HG02981 (cell line): ENCODE results near the gene TRIM44.
"Not testable (repeated sequence)": the region's sequence is repeated elsewhere in the genome, so short reads cannot be mapped to it uniquely, and the experiment has no call there.

Source experiments
- ATAC-seq: cut with Tn5 transposase; IDR thresholded peaks from one replicate; pipeline ENCODE4 v1.9.1; 2021; ENCODE audit warnings: mild to moderate bottlenecking, moderate library complexity; ENCODE audit not compliant: unreplicated experiment

Gene TRIM44

DNA sequence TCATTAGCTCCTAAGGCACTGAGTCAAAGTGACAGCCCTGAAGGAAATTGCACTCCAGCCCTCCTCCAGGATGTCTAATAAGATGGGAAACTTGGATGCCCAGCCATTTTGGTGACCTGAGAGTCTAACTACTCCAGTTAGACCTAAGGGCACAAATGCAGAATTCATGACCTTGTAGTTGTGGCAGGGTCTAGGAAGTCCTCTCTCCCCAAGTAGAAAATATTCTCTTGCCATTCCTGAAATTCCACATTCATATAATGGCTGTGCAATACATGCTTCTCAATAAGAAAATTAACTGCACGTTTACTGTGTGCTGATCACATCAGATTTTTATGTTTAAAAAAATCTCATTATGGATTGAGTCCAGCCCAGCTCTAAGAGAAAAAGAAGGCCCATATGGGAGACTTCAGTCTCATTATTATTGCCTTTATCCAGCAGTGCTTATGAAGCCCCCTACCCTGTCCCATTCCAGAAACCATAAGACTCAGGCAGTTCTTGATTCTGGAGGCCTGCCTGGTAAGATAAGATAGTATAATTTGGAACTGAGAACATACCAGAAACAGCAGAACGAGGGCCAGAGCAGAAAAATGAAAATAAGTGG is 147.6 kb downstream of the TRIM44 start:
- no peak for ATAC-seq

DNA sequence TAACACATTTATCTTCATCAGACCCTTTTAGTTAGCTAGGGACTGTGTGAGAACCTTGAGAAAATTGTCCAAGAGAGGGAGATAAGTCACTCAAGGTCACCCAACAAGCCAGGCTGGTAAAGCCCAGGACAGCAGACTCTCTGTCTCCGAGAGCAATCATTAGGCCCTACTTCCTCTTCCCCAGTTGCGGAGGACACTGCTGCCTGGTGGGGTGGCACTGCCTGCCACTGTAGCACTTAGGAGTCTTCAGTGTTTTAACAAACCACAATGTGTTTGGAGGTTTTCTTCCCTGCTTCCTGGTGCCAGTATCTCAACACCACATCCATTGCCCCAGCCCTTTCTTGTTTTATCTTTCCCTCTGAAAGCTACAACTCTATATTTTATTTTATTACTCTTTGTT is 149.2 kb downstream of the TRIM44 start:
- ATAC-seq: no peak

DNA sequence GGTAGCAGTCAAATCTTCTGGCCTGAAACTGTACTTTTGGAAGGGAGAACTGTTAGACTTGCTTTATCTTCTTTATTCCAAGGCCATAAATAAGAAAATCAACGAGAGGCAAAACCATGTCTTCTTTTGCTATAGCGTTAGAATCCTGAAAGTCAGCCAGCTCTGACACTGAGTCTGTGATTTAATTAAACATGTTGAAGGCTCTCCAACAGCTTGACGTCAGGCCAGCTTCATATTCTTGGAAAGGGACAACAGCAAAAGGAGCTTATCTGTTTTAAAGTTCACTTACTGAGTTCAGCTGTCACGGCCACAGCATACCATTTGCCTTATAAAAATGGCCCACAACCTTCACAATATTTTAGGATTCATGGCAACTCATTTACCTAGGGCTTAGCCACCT is 150.3 kb downstream of the TRIM44 start:
- no peak for ATAC-seq

DNA sequence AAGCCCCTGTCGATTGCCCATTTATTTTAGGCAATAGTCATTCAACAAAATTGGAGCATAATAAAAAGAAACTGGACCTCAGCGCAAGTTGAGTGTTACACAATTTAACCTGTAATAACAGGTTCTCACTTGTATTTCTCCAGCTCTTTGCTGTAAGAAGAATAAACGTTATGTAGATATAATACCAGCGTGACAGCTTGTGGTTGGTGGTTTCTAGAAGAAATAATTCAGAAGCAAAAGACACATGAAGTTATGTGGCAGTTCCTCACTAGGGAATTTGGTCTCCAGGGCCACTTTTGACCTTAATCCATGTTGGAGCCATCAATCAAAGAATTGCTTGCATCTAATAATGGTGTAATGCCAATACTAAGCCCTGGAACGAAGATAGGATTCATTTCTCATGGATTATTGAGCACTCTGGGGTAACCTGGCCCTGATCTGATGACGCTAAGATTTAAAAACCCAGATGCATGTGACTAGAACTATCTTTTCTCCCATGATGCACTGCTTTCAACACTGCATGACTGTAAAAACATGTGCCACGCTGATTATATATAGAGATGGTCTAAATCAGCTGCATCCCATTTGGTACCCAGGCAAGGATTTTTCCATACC is 151.6 kb downstream of the TRIM44 start:
- ATAC-seq: no peak

DNA sequence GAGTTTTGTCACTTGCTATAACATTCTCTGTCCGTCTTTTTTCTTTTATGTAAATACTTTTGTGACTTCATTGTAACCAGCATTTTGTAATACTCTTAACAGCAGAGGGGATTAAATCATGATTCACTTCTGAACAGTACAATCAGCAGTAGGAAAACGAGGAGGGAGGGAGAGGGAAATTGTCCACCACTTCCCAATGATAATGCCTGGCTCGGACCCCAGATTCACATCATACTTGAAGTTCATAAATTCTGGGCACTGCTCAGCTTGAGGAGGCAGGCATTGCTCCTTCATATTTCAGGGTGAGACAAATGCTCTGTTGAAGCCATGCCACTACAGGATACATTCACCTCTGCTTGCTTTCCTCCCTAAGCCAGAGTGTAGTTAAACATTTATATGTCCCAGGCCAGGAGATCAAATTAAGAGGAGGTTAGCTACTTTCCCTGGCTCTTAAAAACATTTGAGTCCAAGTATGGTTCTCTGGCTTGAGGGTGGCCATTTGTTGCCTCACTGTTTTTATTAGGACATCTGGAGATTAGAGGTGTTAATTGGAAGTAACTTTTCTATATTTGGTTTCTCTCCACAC is 152.2 kb downstream of the TRIM44 start:
- no peak for ATAC-seq

DNA sequence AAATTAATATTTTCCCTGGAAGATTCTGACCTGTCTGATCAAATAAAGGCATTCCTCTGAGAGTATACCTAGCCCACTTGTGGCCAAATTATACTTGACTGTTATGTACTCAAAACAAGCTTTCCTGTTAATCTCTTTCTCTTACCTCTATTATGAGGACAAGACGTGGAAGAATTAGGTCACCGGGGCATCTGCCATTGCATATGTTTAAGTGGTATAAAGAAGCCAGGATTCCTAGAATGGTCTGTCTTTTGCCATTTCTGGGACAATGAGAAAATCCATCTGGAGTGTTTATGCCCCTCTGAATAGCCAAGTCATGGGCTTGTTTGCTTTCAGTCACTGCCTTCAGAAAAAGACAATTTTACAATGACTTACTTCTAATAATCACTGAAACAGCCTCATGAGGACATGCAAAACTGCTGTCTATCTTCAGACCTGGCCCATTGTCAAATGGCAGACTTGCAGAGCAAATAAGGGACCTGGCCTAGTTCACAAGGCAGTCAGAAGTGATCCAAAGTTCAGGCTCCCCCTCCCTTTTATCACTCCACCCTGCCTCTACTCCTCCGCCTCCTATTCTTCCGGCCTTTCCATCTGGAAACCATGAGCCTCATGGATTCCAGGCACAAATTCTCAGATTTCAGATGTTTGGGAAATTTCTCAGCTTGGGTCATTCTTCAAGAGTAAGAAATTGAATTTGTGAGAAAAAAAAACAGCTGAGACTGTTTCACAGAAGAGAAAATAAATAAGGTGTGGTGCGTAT is 153.2 kb downstream of the TRIM44 start:
- ATAC-seq: no peak

DNA sequence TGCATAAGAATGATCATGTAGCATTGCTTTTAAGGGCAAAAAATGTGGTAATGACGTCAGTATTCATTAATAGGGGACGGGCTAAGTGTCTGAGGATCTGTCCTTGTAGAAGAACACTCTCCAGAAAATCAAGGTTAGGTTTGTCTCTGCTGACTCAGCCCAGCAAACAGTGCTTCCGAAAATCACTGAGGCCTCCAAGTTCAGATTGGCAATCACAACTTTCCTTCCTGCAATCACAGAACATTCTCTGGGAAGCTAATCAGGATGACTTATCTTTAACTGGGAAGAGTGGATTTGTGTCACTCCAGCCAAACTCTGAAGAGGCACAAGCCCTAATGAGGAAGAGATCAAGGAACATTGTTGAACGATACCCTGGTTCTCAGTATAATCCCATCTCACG is 158.0 kb downstream of the TRIM44 start:
- ATAC-seq: no peak

DNA sequence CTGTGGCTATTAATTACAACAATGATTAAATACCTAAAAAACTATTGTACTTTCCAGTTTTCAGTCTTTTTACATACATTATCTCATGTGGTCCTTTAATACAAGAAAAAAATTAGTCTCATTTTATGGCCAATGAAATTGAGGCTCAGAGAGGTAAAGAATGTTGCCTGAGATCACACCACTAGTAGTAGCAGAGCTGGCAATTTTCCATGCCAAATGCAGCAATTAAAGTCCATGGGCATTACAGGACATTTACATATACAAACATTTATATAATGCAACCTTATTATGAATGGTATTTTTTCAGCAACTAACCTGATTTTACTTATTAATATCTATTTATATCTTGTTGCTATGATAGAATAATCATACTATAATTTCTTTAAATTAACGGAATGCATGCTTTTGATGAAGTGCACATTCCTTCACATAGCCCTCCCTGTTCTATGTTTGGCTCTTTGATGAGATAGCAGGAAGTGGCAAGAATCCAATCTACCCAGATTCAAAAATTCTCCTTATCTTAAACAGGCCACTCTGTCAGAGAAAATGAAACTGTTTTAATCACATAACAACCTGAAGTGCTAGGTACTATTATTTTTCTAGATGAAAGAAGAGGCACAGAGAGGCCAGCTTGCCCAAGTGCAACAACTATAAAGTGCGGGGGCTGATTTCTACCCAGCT is 160.4 kb downstream of the TRIM44 start:
- no peak for ATAC-seq

DNA sequence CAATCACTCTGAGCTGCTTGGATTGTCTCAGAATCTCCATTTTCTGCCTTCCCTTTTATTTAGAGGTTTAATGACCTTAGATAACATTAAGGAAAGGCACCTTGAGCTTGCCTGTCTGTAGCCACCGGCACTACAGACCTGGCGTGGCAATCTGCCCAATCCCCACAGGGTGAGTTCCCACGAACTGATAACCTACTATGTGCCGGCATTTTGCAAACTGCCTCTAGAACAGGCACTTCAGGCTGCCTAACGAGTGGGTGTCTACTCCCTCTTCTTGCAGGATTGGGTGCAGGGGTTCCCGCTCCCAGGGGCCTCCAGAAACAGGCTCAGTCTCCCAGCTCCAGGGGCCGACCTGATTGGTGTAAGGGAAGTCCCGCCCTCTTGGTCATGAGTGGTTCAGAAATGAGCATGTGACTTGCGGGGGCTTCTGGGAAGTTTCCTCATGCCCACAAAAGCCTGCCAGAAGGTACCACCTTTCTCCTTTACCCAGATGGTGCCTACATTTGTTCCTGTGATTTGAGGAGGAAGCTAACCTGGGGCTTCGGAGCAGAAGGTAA is 161.2 kb downstream of the TRIM44 start:
- ATAC-seq: no peak

DNA sequence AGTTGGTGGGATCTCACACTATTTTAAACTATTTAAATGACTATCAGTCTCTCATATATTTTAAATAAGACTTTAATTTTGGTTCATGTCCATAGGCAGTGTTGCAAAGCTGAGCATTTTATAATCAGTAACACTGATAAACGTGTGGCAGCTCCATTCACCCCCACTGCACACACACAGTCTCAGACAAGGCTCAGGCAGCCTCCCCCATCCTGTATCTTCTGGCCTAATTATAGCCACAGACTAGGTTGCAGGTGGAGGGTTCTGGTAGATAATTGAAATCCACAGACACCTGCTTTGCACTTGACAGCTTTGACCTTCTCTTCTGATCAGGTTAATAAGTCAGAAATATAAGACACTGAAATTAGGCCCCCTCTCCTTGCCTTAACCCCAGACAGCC is 162.8 kb downstream of the TRIM44 start:
- no peak for ATAC-seq

DNA sequence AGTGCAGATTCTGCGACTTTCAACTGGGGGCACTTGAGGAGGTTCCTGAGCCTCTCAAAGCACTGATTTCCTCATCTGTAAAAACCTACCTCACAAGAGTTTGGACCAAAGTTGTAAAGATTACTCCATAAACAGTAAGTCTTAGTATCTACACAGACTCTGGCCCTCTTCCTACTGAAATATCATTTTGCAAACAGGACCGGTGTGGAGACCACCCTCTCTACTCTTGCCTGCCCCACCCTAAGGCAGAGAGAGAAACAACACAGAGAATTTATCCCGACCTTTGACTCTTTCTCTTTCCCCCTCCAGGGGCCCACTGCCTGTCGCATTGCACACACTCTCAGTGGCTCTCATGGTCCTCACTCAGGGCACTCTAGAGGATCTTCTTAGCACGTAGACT is 163.4 kb downstream of the TRIM44 start:
- no peak for ATAC-seq

DNA sequence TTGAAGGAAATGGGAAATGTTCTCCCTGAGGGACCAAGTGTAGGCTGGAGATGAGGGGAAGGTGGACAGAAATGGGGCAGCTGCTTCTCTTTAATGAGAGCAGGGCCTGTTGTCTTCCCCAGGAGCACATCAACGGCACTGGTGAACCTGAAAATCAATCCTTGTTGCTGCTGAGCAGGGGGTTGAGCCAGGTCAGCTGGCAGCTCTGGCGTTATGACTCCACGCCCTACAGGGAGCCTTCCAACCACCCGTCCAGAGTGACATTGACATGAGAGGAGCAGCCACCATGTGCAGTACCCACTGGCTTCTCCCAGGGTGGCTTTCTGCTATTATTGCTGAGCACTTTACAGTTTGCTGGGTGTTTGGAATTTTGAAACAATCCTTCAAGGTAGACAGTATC is 164.4 kb downstream of the TRIM44 start:
- ATAC-seq: no peak

DNA sequence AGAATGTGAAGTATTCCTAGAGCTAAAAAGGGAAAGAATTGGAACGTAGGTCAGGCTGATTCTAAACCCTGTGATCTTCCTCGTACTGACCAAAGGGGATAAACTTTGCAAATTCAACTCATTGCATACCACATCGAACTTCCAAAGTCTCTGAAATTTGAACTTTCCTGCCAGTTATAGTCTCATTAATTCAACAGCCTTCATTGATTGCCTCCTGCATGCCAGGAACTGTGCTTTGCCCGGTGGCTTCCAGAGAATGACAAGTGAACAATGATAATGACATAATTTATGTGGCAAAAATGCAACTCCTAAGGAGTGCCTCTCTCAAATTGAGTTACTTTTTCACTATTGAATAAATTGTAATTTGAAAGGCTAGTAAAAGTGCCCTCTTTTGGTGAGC is 173.6 kb downstream of the TRIM44 start:
- ATAC-seq: no peak

DNA sequence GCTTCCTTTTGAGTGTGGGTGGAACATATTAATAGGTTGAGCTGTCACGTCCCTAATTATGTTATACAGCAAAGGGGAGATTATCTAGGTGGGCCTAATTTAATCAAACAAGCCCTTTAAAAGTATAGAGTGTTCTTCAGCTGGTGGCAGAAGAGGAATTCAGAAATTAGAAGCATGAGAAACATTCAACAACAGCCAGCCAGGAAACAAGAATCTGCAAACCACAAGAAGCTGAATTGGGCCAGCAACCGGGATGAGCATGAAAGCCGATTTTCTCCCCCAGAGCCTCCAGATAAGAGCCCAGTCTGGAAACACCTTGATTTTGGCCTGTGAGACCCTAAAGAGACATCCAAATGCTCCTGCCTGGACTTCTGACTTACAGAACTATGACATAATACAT is 175.5 kb downstream of the TRIM44 start:
- ATAC-seq: no peak

DNA sequence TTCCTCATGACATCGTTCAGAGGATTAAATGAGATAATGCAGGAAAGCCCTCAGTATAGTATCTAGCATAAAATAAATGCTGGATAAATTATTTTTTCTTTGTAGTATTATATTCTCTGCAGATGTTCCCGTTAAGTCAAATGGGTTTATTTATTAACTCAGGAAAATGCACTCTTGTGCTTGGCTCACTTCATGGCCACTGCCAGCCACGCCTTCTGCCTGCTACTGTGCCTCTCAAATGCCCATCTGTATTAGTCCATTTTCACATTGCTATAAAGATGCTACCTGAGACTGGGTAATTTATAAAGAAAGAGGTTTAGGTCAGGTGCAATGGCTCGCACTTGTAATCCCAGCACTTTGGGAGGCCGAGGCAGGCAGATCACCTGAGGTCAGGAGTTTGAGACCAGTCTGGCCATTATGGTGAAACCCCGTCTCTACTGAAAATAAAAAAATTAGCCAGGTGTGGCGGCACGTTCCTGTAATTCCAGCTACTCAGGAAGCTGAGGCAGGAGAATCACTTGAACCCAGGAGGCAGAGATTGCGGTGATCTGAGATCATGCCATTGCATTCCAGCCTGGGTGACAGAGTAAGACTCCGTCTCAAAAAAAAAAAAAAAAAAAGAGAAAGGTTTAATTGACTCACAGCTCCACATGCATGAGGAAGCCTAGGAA is 176.3 kb downstream of the TRIM44 start:
- not testable (repeated sequence) for ATAC-seq

DNA sequence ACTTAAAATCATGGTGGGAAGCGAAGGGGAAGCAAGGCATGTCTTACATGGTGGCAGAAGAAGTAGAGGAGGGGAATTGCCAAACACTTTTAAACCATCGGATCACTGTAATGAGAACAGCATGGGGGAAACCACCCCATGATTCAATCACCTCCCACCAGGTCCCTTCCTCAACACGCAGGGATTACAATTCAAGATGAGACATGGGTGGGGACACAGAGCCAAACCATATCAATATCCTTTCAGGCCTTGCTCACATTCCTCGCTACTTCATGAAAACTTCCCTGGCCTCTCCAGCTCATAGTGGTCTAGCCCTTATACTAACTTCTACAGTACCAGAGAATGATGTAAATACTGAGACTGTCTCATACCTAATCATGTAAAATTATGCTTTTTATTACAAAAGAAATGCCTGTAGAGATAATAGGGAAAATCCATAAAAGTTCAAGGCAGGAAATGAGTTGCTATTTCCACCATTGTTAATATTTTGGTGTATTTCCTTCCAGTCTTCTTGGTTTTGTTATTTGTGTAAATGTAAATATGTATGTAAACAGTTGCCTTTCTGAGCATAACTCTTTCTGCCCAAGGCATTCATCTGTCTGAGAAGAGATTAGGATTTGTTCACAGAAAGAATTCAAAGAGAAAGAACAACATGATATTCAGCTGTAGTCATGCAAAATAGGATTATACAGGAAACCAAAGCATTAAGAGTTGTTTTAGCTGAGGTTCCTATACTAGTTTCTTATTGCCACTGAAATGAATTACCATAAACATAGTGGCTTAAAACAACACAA is 177.0 kb downstream of the TRIM44 start:
- no peak for ATAC-seq

DNA sequence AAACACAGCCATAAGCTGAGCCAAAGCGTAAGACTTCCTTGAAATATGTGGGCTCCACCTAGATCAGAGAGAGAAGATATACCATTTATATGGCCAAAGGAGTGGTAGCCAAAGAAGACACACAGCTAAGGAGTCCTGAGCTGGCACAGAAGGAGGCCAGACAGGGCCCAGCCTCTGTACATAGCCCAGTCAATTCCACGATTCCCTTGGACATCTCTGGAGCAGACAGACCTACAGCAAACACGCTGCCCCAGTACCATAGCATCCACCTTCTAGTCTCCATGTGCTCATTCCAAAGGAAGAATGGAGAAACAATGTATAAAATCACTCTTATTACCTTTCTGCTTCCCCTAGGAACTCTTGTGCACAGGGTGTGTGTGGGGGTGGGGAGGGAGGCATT is 179.2 kb downstream of the TRIM44 start:
- no peak for ATAC-seq

DNA sequence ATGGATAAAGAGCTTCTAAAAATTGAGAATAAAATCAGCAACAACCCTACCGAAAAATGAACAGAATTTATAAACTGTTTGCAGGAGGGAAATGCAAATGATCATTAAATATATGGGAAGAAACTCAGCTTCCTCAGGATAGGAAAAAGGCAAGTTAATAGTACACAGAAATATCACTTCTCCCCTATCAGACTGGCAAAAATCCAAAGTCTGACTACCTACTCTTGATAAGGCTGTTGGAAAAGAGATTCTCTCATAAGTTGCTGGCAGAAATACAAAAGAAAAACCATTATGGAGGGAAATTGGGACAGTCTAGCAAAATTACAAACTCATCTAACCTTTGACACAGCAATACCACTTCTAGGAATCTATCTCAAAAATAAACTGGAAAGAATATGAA is 180.4 kb downstream of the TRIM44 start:
- ATAC-seq: no peak

DNA sequence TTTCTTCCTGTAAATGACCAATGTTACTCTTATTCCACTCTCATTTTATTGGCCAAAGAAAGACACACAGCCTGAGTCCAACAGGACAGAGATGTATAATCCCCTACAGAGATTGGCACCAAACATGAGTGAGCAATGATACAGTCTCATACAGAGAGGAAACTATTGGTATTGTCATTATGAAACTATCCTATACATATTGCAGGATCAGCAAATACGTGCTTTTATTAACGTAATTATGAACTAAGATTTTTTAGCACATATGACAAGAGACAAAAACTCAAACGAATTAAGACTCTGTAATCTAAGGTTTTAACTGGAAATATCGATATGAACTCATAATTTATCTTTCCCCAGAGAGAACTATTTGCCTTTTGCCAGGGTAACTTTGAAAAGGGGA is 182.0 kb downstream of the TRIM44 start:
- ATAC-seq: no peak

DNA sequence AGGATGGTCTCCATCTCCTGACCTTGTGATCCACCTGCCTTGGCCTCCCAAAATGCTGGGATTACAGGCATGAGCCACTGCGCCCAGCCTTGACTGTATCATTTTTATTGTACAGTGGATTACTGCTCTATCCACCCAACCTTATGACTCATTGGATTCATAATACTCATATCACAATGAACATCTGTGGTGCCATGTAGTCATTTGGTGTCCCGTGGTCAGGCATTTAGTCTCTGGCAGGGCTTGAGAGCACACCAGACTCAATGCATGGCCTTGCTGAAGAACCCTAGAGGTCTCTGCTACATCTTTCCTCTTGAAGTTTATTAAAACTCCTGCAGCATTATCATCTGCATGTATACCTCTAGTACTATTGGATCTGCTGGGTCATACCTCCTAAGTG is 183.3 kb downstream of the TRIM44 start:
- ATAC-seq: no peak
